Keratinocyte (primary cell): ENCODE data around the gene WDFY2.

Source experiments
- CTCF ChIP-seq, 3 experiments: IDR thresholded peaks in 1 of 3; conservative IDR thresholded peaks in 1 of 3; optimal IDR thresholded peaks in 1 of 3; 2 replicates in 2 of 3; 3 replicates in 1 of 3; pipeline versions ENCODE3 to v1.5.1; 2011; ENCODE audit warnings: low read length in 3 of 3, mild to moderate bottlenecking in 3 of 3, moderate library complexity in 2 of 3, control low read depth in 1 of 3, inconsistent platforms in 1 of 3; ENCODE audit not compliant: insufficient read depth in 2 of 3; ENCODE audit errors: extremely low read depth in 1 of 3
- EZH2 ChIP-seq: IDR thresholded peaks from one replicate; pipeline ENCODE4 v1.6.1; 2012; ENCODE audit warnings: inconsistent platforms, mild to moderate bottlenecking, low read length, moderate library complexity

GRCh38 chr13:51599444-51600176 is 15.3 kb downstream of the WDFY2 start:
- TF ChIP-seq CTCF (optimal IDR thresholded peaks at IDR 0.05 in 1 of 3, IDR thresholded peaks at IDR 0.05 in 1 of 3, conservative IDR thresholded peaks at IDR 0.05 in 1 of 3; ENCODE audit: extremely low read depth in 1 of 3, insufficient read depth in 2 of 3, low read length in 3 of 3) (peak in 1 of 3 experiments; percentile 12), EZH2 (no peak)
